Muscle of leg (tissue), 11 donors: ENCODE results near the gene SAXO2. TPM values are rescaled to one million over a fixed set of nuclear protein-coding genes. Genes with fewer than 3 reads are reported as not detected.
A peak's percentile ranks its signal among the peaks of the same experiment; 100 is the strongest.
"Not testable (repeated sequence)": the region's sequence is repeated elsewhere in the genome, so short reads cannot be mapped to it uniquely, and the experiment has no call there.

Source experiments
- DNase-seq: peaks from one replicate; pipeline ENCODE4 v3.0.0; 2013
- H3K27ac ChIP-seq: one replicate; pipeline ENCODE4 v1.5.1; 2013; ENCODE audit warnings: mild to moderate bottlenecking, low read length, control low read depth
- H3K27me3 ChIP-seq: one replicate; pipeline ENCODE4 v1.6.1; 2013; ENCODE audit warnings: low read length; ENCODE audit not compliant: control insufficient read depth, insufficient read depth
- H3K36me3 ChIP-seq: one replicate; pipeline ENCODE4 v1.6.1; 2013; ENCODE audit warnings: low read length; ENCODE audit not compliant: control insufficient read depth, insufficient read depth
- H3K4me1 ChIP-seq: one replicate; pipeline ENCODE4 v1.6.1; 2013; ENCODE audit warnings: low read length; ENCODE audit not compliant: control insufficient read depth, insufficient read depth
- H3K4me3 ChIP-seq: one replicate; pipeline ENCODE4 v1.5.1; 2013; ENCODE audit warnings: low read length, control low read depth
- H3K9me3 ChIP-seq: replicated peaks from 2 replicates; pipeline ENCODE4 v1.6.1; 2013; ENCODE audit warnings: low read depth, low read length; ENCODE audit not compliant: control insufficient read depth
- WGBS: methylation state at CpG from one replicate; pipeline ENCODE4 v1.1.5; 2013; ENCODE audit warnings: missing lambda C conversion rate; ENCODE audit not compliant: insufficient coverage; 5-methylcytosine and 5-hydroxymethylcytosine counted together
- polyA plus RNA-seq, 8 donors: library from polyadenylated mRNA; unstranded; fragments of 120-200 nt; gene quantifications; one replicate each; pipeline versions ENCODE4 v1.2.1 to v1.2.3, GENCODE V29; 2013; ENCODE audit warnings: inconsistent platforms in 1 of 8, low replicate concordance in 1 of 8; ENCODE audit not compliant: insufficient read length in 8 of 8, insufficient read depth in 1 of 8
- total RNA-seq: library from RNA; stranded (reverse); fragments of 120-200 nt; gene quantifications from one replicate; pipeline ENCODE4 v1.2.4, GENCODE V29; 2013

Gene SAXO2
- total and polyA plus RNA-seq, 9 donors: 0.89 to 3.5 (median 2.0) TPM

DNA sequence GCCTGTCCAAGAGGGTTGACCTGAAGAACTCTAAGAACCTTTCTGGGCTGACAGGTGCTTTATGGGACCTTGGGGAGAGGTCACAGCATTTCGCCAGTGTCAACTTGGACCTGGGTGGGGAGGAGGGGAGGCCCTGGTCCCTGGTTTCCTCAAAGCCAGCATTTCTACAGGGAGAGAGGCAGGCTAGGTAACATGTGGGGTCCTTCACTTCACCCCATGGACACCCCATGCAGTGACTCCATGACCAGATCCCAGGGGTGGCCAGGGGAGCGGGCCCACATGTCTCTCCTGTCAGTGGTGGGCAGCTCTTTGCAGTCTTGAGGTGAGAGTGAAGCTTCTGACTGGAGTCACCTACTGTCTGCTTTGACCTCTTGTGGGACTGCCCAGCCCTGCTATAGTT, 50.8 kb downstream of the SAXO2 start:
- no peaks in the 10 kb centered on the region for H3K27me3 ChIP-seq
- 67% methylated on average over 1 of the region's 2 CpGs for WGBS
- peaks cover 10% of the 10 kb centered on the region for H3K4me1 ChIP-seq
- no peak for DNase-seq
- H3K4me3 ChIP-seq: no peak overlapping the region
- H3K27ac ChIP-seq: no peak overlapping the region
- H3K36me3 ChIP-seq: no peaks in the 10 kb centered on the region
- H3K9me3 ChIP-seq: peaks cover 2% of the 10 kb centered on the region

DNA sequence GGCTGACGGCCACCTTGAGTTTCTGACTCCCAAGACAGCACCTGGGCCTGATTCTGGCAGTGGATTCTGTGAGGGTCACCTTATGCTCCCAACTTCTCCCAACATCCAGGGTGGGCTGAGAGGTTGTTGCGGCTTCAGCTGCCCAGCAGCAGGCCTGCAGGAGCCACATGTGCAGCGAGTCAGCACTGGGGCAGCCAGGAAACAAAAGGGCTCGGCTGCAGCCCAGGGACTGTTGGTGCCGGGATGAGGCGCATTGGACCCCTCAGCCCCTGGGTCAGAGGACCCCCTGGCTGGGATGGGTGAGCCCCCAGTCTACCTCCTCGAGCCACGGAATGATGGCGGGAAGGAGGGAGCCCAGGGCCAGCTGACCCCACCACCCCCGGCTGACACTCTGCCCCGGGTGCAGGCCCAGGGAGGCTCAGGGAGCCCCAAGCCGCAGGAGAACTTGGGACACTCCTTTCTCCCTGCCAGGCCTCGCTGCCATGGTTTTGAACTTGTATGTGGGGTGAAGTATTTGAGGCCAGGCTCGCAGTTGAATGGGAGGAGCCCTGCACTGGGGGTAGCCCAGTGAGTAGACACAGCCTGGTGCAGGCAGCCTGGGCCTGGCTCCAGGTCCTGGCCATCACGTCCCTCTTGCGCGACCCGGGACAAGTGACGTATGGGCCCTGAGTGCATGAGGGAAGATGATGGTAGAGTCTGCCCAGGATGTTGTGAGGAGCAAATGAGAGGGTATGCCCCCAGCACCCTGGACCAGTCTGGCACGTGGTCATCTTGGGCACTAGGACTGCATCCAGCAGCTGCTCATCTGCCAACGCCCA, 51.5 kb downstream of the SAXO2 start:
- H3K36me3 ChIP-seq, H3K4me3 ChIP-seq, H3K27me3 ChIP-seq, H3K9me3 ChIP-seq, DNase-seq, H3K27ac ChIP-seq, H3K4me1 ChIP-seq: not testable (repeated sequence)
- WGBS: 82% methylated on average over 11 of the region's 21 CpGs

DNA sequence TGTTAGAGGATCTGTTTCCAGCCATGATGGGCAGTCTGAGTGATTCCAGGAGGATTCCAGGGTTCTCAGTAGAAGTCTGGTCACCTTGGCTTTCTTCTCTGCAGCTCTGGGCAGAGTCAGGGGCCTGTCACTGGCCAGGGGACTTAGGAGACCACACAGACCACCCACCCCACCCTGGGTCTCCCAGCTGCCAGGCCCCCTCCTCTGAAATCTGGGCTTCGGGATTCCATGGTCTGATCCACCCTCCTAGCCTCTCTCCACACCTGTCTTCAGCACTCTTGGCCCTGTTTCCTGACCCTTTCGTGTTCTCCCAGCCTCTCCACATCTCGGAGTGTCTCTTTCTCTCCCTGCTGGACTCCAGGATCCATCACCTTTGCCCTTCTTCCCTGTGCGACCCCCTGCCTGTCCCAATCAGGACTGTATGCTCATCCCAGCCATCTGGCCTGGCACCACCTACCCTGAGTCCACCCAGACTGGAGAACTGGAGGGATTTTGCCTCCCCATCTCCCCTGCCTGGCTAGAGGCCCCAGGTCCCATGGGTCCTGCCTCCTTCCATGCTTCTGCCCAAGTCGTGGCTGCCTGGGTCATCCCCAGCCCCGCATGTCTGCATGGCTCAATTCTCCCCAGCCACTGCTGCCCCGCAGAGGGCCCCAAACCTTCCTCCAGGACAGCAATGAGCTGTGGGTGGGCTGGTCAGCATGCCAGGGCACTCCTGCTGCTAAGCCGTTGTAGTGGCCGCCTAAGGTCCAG, 52.3 kb downstream of the SAXO2 start:
- Histone ChIP-seq H3K4me3 (no peak overlapping the region), H3K27ac (no peak overlapping the region), H3K4me1 (peaks cover 10% of the 10 kb centered on the region), H3K9me3 (peaks cover 2% of the 10 kb centered on the region), H3K36me3 (no peaks in the 10 kb centered on the region), H3K27me3 (no peaks in the 10 kb centered on the region)
- no peak for DNase-seq
- WGBS: 71% methylated on average over 9 of the region's 9 CpGs

DNA sequence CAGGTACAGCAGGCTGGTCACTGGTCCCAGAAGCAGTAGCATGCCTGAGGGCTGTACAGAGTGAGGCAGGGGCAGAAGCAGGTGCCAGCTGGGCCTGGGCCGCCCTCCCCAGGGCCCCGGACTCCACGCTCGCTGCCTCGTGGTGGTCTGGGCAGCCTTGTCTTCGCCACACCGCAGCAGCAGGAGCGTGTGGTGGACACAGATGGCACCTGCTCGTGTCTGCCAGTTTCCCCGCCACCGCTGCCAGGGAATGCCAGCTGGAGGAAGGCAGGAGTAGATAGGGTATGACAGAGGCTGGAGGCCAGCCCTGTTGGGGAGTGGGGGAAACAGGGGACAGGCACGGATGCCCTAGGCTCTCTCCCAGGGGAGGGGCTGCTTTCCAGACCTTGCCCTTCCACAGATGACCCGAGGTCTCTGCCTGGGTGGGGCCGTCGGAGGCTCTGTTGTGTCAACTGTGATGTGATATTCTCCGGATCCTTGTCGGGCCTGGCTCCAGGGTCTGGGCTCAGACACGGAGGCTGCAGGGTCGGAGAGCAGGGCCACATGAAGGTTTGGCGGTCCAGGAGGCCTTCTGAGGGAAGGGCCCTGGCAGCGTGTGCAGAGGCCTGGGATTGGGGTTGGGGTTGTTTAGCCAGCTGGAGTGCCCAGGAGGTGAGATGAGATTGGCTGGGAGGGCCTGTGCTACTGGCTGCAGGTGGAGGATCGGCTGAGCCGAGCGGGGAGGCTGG, 53.1 kb downstream of the SAXO2 start:
- no peaks in the 10 kb centered on the region for H3K9me3 ChIP-seq
- H3K4me1 ChIP-seq: peaks cover 10% of the 10 kb centered on the region
- H3K36me3 ChIP-seq: no peaks in the 10 kb centered on the region
- 74% methylated on average over 18 of the region's 24 CpGs for WGBS
- H3K27ac ChIP-seq: no peak overlapping the region
- no peak overlapping the region for H3K4me3 ChIP-seq
- peak; percentile 11 for DNase-seq
- H3K27me3 ChIP-seq: no peaks in the 10 kb centered on the region

DNA sequence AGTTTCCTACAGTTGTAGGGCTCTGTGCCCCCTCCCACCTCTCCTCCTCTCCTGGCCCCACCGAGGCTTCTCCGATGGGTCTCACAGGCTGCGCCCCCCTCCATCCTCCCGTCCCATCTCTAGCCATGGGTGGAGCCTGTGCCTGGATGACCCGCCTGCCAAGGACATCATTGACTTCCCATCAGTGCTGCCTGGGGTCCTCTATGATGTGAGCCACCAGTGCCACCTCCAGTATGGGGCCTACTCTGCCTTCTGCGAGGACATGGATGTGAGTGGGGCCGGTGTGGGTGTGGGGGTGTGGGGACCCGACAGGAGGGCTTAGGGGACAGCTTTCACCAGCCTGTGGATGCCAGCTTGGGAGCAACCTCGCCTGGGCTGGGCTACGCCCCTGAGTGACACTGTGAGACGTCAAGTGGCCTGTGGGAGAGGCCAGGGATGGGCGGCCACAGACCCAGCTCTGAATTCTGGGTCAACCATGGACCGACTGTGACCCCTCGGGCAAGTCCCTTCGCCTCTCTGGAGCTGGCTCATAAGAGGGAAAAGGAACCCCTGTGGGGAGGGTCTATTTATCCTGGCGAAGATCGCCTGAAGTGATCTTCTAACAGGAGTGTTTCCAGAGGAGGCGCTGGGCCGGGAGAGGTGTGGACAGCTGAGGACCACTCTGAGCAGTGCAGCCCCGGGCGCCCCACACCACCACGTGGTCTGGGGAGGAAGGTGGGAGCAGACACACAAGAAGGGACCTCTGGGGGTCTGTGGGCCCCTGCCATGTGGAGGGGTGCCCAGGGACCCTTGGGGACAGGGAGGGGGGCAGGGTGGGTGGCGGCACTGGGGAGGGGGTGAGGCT, 53.9 kb downstream of the SAXO2 start:
- not testable (repeated sequence) for H3K27me3 ChIP-seq, H3K36me3 ChIP-seq, H3K4me1 ChIP-seq, DNase-seq, H3K9me3 ChIP-seq, H3K27ac ChIP-seq, H3K4me3 ChIP-seq
- WGBS: 87% methylated on average over 21 of the region's 23 CpGs

DNA sequence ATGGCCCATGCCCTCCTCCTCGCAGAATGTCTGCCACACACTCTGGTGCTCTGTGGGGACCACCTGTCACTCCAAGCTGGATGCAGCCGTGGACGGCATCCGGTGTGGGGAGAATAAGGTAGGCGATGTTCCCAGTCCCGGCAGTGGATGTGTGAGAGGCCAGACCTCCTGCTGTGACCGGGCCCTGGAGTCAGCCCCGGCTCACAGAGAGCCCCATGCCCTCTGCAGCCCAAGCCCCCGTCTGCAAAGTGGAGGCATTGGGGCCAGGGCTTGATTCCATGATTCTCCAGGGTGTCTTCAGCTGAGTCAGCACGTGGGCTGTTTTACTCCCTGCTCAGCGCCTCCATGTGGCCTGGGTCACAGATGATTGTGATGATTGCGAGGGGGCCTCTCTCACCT, 54.5 kb downstream of the SAXO2 start:
- WGBS: 61% methylated on average over 3 of the region's 12 CpGs
- Histone ChIP-seq H3K4me3 (no peak overlapping the region), H3K36me3 (no peaks in the 10 kb centered on the region), H3K27me3 (no peaks in the 10 kb centered on the region), H3K4me1 (peaks cover 10% of the 10 kb centered on the region), H3K9me3 (no peaks in the 10 kb centered on the region), H3K27ac (no peak overlapping the region)
- DNase-seq: no peak

DNA sequence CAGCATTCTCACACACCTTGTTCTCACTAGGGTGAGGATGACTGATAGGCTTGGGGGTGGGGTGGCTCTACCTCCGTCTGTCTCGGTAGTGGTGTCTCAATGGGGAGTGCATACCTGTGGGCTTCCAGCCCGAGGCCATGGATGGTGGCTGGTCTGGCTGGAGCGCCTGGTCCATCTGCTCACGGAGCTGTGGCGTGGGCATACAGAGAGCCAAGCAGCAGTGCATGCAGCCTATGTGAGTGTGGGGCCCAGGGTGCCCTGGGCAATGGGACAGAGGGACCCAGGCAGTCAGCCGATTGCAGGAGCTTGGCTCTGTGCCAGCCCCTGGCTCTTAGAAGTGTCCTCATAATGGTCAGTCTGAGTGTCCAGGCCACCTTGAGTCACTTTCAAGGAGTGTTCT, 54.9 kb downstream of the SAXO2 start:
- not testable (repeated sequence) for H3K27me3 ChIP-seq, H3K27ac ChIP-seq, H3K4me1 ChIP-seq, H3K4me3 ChIP-seq, H3K9me3 ChIP-seq, H3K36me3 ChIP-seq, DNase-seq
- 81% methylated on average over 7 of the region's 7 CpGs for WGBS

DNA sequence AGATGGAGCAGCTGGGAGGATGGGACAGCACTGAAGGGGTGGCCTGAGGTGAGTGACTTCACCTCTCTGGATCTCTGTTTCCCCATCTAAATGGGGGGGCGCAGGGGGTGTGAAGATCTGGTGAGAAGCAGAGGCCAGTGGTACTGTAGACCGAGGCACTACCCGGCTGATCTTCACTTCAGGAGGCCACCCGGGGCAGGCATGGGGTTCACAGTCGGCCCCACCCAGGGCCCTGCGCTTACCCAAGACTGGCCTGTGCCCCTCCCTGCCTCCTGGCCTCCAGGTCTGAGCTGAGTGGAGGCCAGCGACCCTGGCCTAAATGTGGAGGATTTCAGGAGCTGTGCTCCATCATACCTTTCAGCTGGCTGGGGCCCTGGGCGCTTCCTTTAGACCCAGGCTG, 55.7 kb downstream of the SAXO2 start:
- H3K9me3 ChIP-seq, H3K27me3 ChIP-seq, H3K4me1 ChIP-seq, DNase-seq, H3K4me3 ChIP-seq, H3K27ac ChIP-seq, H3K36me3 ChIP-seq: not testable (repeated sequence)
- 95% methylated on average over 6 of the region's 8 CpGs for WGBS

DNA sequence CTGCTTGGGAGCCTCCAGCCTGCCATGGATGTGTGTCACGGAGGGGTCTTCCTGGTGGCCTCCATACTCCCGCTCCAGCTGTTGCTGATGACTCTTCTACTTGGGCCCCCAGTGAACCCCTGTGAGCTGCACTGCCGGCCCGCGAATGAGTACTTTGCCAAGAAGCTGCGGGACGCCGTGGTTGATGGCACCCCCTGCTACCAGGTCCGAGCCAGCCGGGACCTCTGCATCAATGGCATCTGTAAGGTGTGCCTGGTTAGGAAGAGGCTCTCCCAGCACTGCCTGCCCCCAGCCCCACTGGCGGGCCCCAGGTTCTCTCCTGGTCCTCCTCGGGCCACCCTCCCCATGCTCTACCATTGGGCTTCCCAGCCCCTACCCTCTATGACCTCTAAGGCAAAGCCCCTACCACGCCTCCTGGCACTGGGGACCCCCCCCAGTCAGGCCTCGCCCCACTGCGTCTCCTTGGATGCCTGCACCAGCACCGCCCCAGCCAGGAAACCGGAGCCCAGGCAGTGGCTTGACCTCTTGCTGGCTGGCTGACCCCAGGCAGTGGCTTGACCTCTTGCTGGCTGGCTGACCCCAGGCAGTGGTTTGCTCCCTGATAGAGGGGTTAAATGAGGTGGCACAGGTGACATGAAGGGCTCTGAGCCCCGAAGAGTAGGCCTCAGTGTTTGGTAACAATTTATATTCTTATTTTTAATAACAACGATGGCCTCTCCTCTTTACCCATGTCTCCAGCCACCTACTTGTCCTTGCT, 57.1 kb downstream of the SAXO2 start:
- H3K27ac ChIP-seq, H3K9me3 ChIP-seq, H3K4me3 ChIP-seq, DNase-seq, H3K36me3 ChIP-seq, H3K4me1 ChIP-seq, H3K27me3 ChIP-seq: not testable (repeated sequence)
- WGBS: no CpG with 5 or more reads among the region's 19 CpGs
